ENCODE results near the gene PTGS2. TPM values are rescaled to one million over a fixed set of nuclear protein-coding genes. Genes with fewer than 3 reads are reported as not detected.

Gene PTGS2
- total RNA-seq, 1 donor from 2014 or later: 0.53 TPM

GRCh38 chr1:186708694-186709097, 28.5 kb upstream of the PTGS2 start:
- intact Hi-C loops (cut with DNase I): no loop called here

GRCh38 chr1:186703209-186703766, 23.1 kb upstream of the PTGS2 start:
- intact Hi-C loops (cut with DNase I): no loop called here
- DNase-seq (ENCODE audit: low spot score in 2 of 2): no peak
- H3K36me3 ChIP-seq: no peaks in the 10 kb centered on the region
- no peak overlapping the region for H3K4me3 ChIP-seq
- no peak for TF ChIP-seq CTCF (IDR thresholded peaks at IDR 0.05)
- no peaks in the 10 kb centered on the region for H3K9me3 ChIP-seq
- no peaks in the 10 kb centered on the region for H3K27me3 ChIP-seq
- H3K27ac ChIP-seq: no peak overlapping the region
- H3K4me1 ChIP-seq: no peaks in the 10 kb centered on the region

More at GRCh38 chr1:186708694-186709097, 28.5 kb upstream of the PTGS2 start:
- H3K9me3 ChIP-seq: no peaks in the 10 kb centered on the region
- no peak for DNase-seq (ENCODE audit: low spot score in 2 of 2)
- H3K4me3 ChIP-seq: no peak overlapping the region
- no peaks in the 10 kb centered on the region for H3K4me1 ChIP-seq
- no peak for TF ChIP-seq CTCF (IDR thresholded peaks at IDR 0.05)
- H3K36me3 ChIP-seq: no peaks in the 10 kb centered on the region
- H3K27me3 ChIP-seq: no peaks in the 10 kb centered on the region
- H3K27ac ChIP-seq: no peak overlapping the region

GRCh38 chr1:186700722-186701121, 20.5 kb upstream of the PTGS2 start:
- H3K36me3 ChIP-seq: no peaks in the 10 kb centered on the region
- TF ChIP-seq CTCF (IDR thresholded peaks at IDR 0.05): no peak
- no peaks in the 10 kb centered on the region for H3K27me3 ChIP-seq
- H3K9me3 ChIP-seq: no peaks in the 10 kb centered on the region
- DNase-seq (ENCODE audit: low spot score in 2 of 2): no peak
- no peaks in the 10 kb centered on the region for H3K4me1 ChIP-seq
- intact Hi-C loops (cut with DNase I): no loop called here
- H3K4me3 ChIP-seq: no peak overlapping the region
- no peak overlapping the region for H3K27ac ChIP-seq

GRCh38 chr1:186699519-186699918, 19.3 kb upstream of the PTGS2 start:
- intact Hi-C loops (cut with DNase I): no loop called here
- no peaks in the 10 kb centered on the region for H3K4me1 ChIP-seq
- H3K36me3 ChIP-seq: no peaks in the 10 kb centered on the region
- no peak for TF ChIP-seq CTCF (IDR thresholded peaks at IDR 0.05)
- no peaks in the 10 kb centered on the region for H3K9me3 ChIP-seq
- H3K27me3 ChIP-seq: no peaks in the 10 kb centered on the region
- DNase-seq (ENCODE audit: low spot score in 2 of 2): no peak
- H3K4me3 ChIP-seq: no peak overlapping the region
- no peak overlapping the region for H3K27ac ChIP-seq

- no peaks in the 10 kb centered on the region for H3K9me3 ChIP-seq
- DNase-seq (ENCODE audit: low spot score in 2 of 2): no peak
- H3K4me3 ChIP-seq: no peak overlapping the region
- H3K27ac ChIP-seq: no peak overlapping the region
- H3K27me3 ChIP-seq: no peaks in the 10 kb centered on the region
- intact Hi-C loops (cut with DNase I): no loop called here
- no peaks in the 10 kb centered on the region for H3K4me1 ChIP-seq
- TF ChIP-seq CTCF (IDR thresholded peaks at IDR 0.05): no peak
- H3K36me3 ChIP-seq: no peaks in the 10 kb centered on the region
Measured at GRCh38 chr1:186689907-186690306, 9.7 kb upstream of the PTGS2 start.

GRCh38 chr1:186689376-186689775, 9.2 kb upstream of the PTGS2 start:
- intact Hi-C loops (cut with DNase I): no loop called here
- no peaks in the 10 kb centered on the region for H3K36me3 ChIP-seq
- no peaks in the 10 kb centered on the region for H3K9me3 ChIP-seq
- DNase-seq (ENCODE audit: low spot score in 2 of 2): no peak
- no peak overlapping the region for H3K4me3 ChIP-seq
- no peaks in the 10 kb centered on the region for H3K27me3 ChIP-seq
- H3K27ac ChIP-seq: no peak overlapping the region
- TF ChIP-seq CTCF (IDR thresholded peaks at IDR 0.05): no peak
- no peaks in the 10 kb centered on the region for H3K4me1 ChIP-seq
